CD14-positive monocyte (primary cell): ENCODE data around the gene ZNF790. TPM values are rescaled to one million over a fixed set of nuclear protein-coding genes. Genes with fewer than 3 reads are reported as not detected.

Source experiments
- DNase-seq, 3 donors: peaks; one replicate each; pipeline ENCODE4 v3.0.0-alpha.2; 2011 to 2022
- H2AFZ ChIP-seq: 2 replicates; pipeline ENCODE4 v1.6.0; 2012; ENCODE audit warnings: mild to moderate bottlenecking, low read depth, low read length, inconsistent platforms; ENCODE audit not compliant: insufficient read depth, poor library complexity, severe bottlenecking
- H3K27ac ChIP-seq, 2 donors: 1 replicate in 1 of 2; 2 replicates in 1 of 2; pipeline ENCODE4 v1.5.1; 2012 to 2013; ENCODE audit warnings: low read length in 2 of 2, control low read depth in 1 of 2, inconsistent platforms in 1 of 2, low read depth in 1 of 2, mild to moderate bottlenecking in 1 of 2
- H3K27me3 ChIP-seq, 2 donors: one replicate each; pipeline versions ENCODE4 v1.6.0 to v1.6.1; 2011 to 2013; ENCODE audit warnings: low read length in 2 of 2; ENCODE audit not compliant: control insufficient read depth in 2 of 2, insufficient read depth in 2 of 2
- H3K36me3 ChIP-seq, 2 donors: replicated peaks in 1 of 2; 1 replicate in 1 of 2; 2 replicates in 1 of 2; pipeline versions ENCODE4 v1.5.1 to v1.6.1; 2012 to 2013; ENCODE audit warnings: low read length in 2 of 2, control low read depth in 1 of 2, inconsistent platforms in 1 of 2, mild to moderate bottlenecking in 1 of 2; ENCODE audit not compliant: insufficient read depth in 2 of 2, control insufficient read depth in 1 of 2
- H3K4me1 ChIP-seq, 2 donors: 1 replicate in 1 of 2; 2 replicates in 1 of 2; pipeline versions ENCODE4 v1.5.1 to v1.6.1; 2012 to 2013; ENCODE audit warnings: low read length in 2 of 2, control low read depth in 1 of 2, inconsistent platforms in 1 of 2, mild to moderate bottlenecking in 1 of 2, moderate library complexity in 1 of 2; ENCODE audit not compliant: insufficient read depth in 2 of 2, control insufficient read depth in 1 of 2
- H3K4me2 ChIP-seq: replicated peaks from 2 replicates; pipeline ENCODE3; 2012; ENCODE audit warnings: low read length, moderate library complexity, mild to moderate bottlenecking; ENCODE audit not compliant: poor library complexity, severe bottlenecking; ENCODE audit errors: extremely low read depth
- H3K4me3 ChIP-seq, 3 experiments: fragments of 200-600 bp in 1 of 3; sonication (generic) in 1 of 3; replicated peaks in 1 of 3; 1 replicate in 2 of 3; 2 replicates in 1 of 3; pipeline ENCODE4 v1.5.1; 2011 to 2013; ENCODE audit warnings: low read length in 3 of 3, mild to moderate bottlenecking in 3 of 3, control low read depth in 2 of 3, low read depth in 2 of 3, inconsistent platforms in 1 of 3, moderate library complexity in 1 of 3
- H3K79me2 ChIP-seq: 2 replicates; pipeline ENCODE4 v1.6.0; 2012; ENCODE audit warnings: mild to moderate bottlenecking, control low read depth, inconsistent platforms, low read length, moderate library complexity; ENCODE audit not compliant: insufficient read depth
- H3K9ac ChIP-seq: 2 replicates; pipeline ENCODE4 v1.6.0; 2017; ENCODE audit warnings: low read length, mild to moderate bottlenecking; ENCODE audit not compliant: insufficient read depth, poor library complexity, severe bottlenecking
- H3K9me3 ChIP-seq, 2 donors: replicated peaks in 1 of 2; 1 replicate in 1 of 2; 2 replicates in 1 of 2; pipeline versions ENCODE4 v1.5.1 to v1.6.1; 2012 to 2013; ENCODE audit warnings: low read length in 2 of 2, control low read depth in 1 of 2; ENCODE audit not compliant: control insufficient read depth in 1 of 2, insufficient read depth in 1 of 2
- H4K20me1 ChIP-seq: 2 replicates; pipeline ENCODE4 v1.6.0; 2012; ENCODE audit warnings: mild to moderate bottlenecking, low read length, control low read depth, moderate library complexity; ENCODE audit not compliant: insufficient read depth
- H3K27ac Mint-ChIP-seq, 7 donors: one replicate each; pipeline ENCODE4 v1.8.0; 2020; ENCODE audit warnings: mild to moderate bottlenecking in 7 of 7, mixed read lengths in 7 of 7, moderate library complexity in 6 of 7, inconsistent platforms in 2 of 7
- H3K27me3 Mint-ChIP-seq, 3 donors: one replicate each; pipeline ENCODE4 v1.8.0; 2021 to 2022; ENCODE audit warnings: low read depth in 3 of 3, mild to moderate bottlenecking in 3 of 3, mixed read lengths in 3 of 3, moderate library complexity in 3 of 3, inconsistent platforms in 1 of 3
- H3K36me3 Mint-ChIP-seq, 2 donors: one replicate each; pipeline ENCODE4 v1.8.0; 2020; ENCODE audit warnings: mixed read lengths in 2 of 2, inconsistent platforms in 1 of 2, mild to moderate bottlenecking in 1 of 2
- H3K4me1 Mint-ChIP-seq: one replicate; pipeline ENCODE4 v1.8.0; 2020; ENCODE audit warnings: mild to moderate bottlenecking, mixed read lengths
- H3K4me3 Mint-ChIP-seq, 2 donors: one replicate each; pipeline ENCODE4 v1.8.0; 2020; ENCODE audit warnings: mild to moderate bottlenecking in 2 of 2, mixed read lengths in 2 of 2, moderate library complexity in 1 of 2
- H3K9me3 Mint-ChIP-seq, 7 donors: one replicate each; pipeline ENCODE4 v1.8.0; 2020 to 2022; ENCODE audit warnings: mixed read lengths in 7 of 7, mild to moderate bottlenecking in 6 of 7, moderate library complexity in 6 of 7, inconsistent platforms in 2 of 7
- WGBS: methylation state at CpG from one replicate; pipeline ENCODE4 v1.1.5; 2013; ENCODE audit warnings: missing lambda C conversion rate; ENCODE audit not compliant: insufficient coverage; 5-methylcytosine and 5-hydroxymethylcytosine counted together
- intact Hi-C, 2 donors: fragments of 100-400 bp; cut with micrococcal nuclease; formaldehyde crosslinking; loops; one replicate each; pipeline versions ENCODE4 v1.15.0 to v1.15.1; 2023
- polyA plus RNA-seq, 3 donors: library from polyadenylated mRNA; depleted of rRNA in 1 of 3; unstranded in 2 of 3; stranded (reverse) in 1 of 3; fragments of 300-500 nt in 2 of 3; fragments of >200 nt in 1 of 3; fragmentation: Illumina TruSeq in 2 of 3; gene quantifications; 1 replicate in 2 of 3; 2 replicates in 1 of 3; pipeline ENCODE4 v1.2.3, GENCODE V29; 2012 to 2021
- TF ChIP-seq, protein P1 (sequence below): fragments of 200-600 bp; IDR thresholded peaks from one replicate; pipeline ENCODE4 v1.8.0; 2022; ENCODE audit warnings: antibody characterized with exemption, mild to moderate bottlenecking

Gene ZNF790
- polyA plus RNA-seq, 3 donors: 0.35 to 2.7 (median 2.3) TPM

DNA sequence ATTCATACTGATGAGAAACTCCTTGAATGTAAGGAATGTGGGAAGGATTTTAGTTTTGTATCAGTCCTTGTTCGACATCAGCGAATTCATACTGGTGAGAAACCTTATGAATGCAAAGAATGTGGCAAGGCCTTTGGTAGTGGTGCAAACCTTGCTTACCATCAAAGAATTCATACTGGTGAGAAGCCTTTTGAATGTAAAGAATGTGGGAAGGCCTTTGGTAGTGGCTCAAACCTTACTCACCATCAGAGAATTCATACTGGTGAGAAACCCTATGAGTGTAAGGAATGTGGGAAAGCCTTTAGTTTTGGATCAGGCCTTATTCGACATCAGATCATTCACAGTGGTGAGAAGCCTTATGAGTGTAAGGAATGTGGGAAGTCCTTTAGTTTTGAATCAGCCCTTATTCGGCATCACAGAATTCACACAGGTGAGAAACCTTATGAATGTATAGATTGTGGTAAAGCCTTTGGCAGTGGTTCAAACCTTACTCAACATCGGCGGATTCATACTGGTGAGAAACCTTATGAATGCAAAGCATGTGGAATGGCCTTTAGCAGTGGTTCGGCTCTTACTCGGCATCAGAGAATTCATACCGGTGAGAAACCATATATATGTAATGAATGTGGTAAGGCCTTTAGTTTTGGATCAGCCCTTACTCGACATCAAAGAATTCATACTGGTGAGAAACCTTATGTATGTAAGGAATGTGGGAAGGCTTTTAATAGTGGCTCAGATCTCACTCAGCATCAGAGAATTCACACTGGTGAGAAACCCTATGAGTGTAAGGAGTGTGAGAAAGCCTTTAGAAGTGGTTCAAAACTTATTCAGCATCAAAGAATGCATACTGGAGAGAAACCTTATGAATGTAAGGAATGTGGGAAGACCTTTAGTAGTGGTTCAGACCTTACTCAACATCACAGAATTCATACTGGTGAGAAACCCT, 39.1 kb upstream of the ZNF790 start:
- Histone ChIP-seq H3K27ac (no peak overlapping the region), H3K79me2 (no peaks in the 10 kb centered on the region), H3K27me3 (no peaks in the 10 kb centered on the region), H3K4me3 (peak overlapping the region in 1 of 3 experiments; percentile 43), H3K4me2 (no peak overlapping the region), H3K9ac (no peak overlapping the region), H3K4me1 (no peaks in the 10 kb centered on the region), H2AFZ (no peak overlapping the region), H4K20me1 (no peaks in the 10 kb centered on the region), H3K9me3 (peaks cover 39 to 96% of the 10 kb centered on the region in 2 donors), H3K36me3 (peaks cover 6 to 41% of the 10 kb centered on the region in 2 donors)
- intact Hi-C loops: no loop called here
- H3K27ac Mint-ChIP-seq: no peak overlapping the region
- no peaks in the 10 kb centered on the region for H3K4me1 Mint-ChIP-seq
- H3K27me3 Mint-ChIP-seq: no peaks in the 10 kb centered on the region
- TF ChIP-seq, protein P1, sequence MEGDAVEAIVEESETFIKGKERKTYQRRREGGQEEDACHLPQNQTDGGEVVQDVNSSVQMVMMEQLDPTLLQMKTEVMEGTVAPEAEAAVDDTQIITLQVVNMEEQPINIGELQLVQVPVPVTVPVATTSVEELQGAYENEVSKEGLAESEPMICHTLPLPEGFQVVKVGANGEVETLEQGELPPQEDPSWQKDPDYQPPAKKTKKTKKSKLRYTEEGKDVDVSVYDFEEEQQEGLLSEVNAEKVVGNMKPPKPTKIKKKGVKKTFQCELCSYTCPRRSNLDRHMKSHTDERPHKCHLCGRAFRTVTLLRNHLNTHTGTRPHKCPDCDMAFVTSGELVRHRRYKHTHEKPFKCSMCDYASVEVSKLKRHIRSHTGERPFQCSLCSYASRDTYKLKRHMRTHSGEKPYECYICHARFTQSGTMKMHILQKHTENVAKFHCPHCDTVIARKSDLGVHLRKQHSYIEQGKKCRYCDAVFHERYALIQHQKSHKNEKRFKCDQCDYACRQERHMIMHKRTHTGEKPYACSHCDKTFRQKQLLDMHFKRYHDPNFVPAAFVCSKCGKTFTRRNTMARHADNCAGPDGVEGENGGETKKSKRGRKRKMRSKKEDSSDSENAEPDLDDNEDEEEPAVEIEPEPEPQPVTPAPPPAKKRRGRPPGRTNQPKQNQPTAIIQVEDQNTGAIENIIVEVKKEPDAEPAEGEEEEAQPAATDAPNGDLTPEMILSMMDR: no peak
- no peak overlapping the region for H3K4me3 Mint-ChIP-seq
- no peak for DNase-seq
- peaks cover 26% of the 10 kb centered on the region in 2 donors for H3K36me3 Mint-ChIP-seq
- peaks cover 35 to 81% (median 72%) of the 10 kb centered on the region in 7 donors for H3K9me3 Mint-ChIP-seq
- 80% methylated on average over 1 of the region's 10 CpGs for WGBS

DNA sequence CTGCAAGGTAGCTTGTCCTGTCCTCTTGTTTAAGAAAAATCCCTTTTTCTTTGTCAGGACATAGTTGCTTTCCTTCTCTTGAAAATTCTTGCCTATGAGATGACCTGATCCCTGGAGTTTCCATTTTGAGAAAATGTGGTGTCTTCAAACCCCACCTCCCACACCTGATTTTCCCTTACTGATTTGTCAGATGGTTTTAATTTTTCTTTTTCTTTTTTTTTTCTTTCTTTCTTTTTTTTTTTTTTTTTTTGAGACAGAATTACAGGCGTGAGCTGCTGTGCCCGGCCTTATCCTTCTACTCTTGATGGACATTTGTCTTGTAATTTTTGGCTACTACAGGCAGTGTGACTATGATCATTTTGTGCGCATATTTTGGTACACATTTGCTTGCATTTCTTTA, 13.7 kb upstream of the ZNF790 start:
- 100% methylated on average over 1 of the region's 3 CpGs for WGBS
- peaks cover 0 to 3% (median 1%) of the 10 kb centered on the region in 3 donors for H3K27me3 Mint-ChIP-seq
- Histone ChIP-seq H2AFZ (peak overlapping the region; percentile 99), H3K4me1 (peaks cover 16 to 31% of the 10 kb centered on the region in 2 donors), H3K27ac (no peak overlapping the region), H3K79me2 (peaks cover 10% of the 10 kb centered on the region), H3K27me3 (no peaks in the 10 kb centered on the region), H3K4me2 (no peak overlapping the region), H3K4me3 (peak overlapping the region in 1 of 3 experiments; percentile 98), H3K9ac (no peak overlapping the region), H3K36me3 (peaks cover 4 to 34% of the 10 kb centered on the region in 2 donors), H4K20me1 (no peaks in the 10 kb centered on the region), H3K9me3 (peaks cover 36 to 53% of the 10 kb centered on the region in 2 donors)
- peaks cover 31 to 52% of the 10 kb centered on the region in 2 donors for H3K36me3 Mint-ChIP-seq
- TF ChIP-seq, protein P1: no peak
- H3K4me1 Mint-ChIP-seq: peaks cover 2% of the 10 kb centered on the region
- H3K27ac Mint-ChIP-seq: no peak overlapping the region
- no peak overlapping the region for H3K4me3 Mint-ChIP-seq
- no peak for DNase-seq
- H3K9me3 Mint-ChIP-seq: peaks cover 27 to 60% (median 51%) of the 10 kb centered on the region in 7 donors
- intact Hi-C loops: loop anchor here (1.0 to 10.0 kb wide), 11 partner anchors 14 to 613 kb away; partner anchors contain the start of genes ZNF567 (in 2 of the 2), ZNF585A (in 2 of the 2), ZNF850 (in 2 of the 2) and ZFP14 (in 1 of the 2)
